Measurements from ENCODE around the gene PCID2. TPM values are rescaled to one million over a fixed set of nuclear protein-coding genes. Genes with fewer than 3 reads are reported as not detected.

PCID2 gene
- total RNA-seq, 1 donor from 2014 or later = 99.6 TPM

GRCh38 chr13:113137691-113138298 lies 70.7 kb downstream of the PCID2 start:
- no peaks in the 10 kb centered on the region for H3K36me3 ChIP-seq
- no peaks in the 10 kb centered on the region for H4K20me1 ChIP-seq (ENCODE audit: low read depth)
- peak; percentile 44 for DNase-seq (ENCODE audit: low spot score)
- H3K79me2 ChIP-seq (ENCODE audit: low read depth) = no peaks in the 10 kb centered on the region
- no peak overlapping the region for H2AFZ ChIP-seq (replicated peaks)
- peak overlapping the region; percentile 46 for H3K4me2 ChIP-seq
- no peak overlapping the region for H3K4me3 ChIP-seq
- H3K9ac ChIP-seq = no peak overlapping the region
- Mint-ChIP-seq H3K27me3 (ENCODE audit: insufficient read depth, low read depth) (no peaks in the 10 kb centered on the region), H3K4me3 (no peak overlapping the region), H3K4me1 (peaks cover 4% of the 10 kb centered on the region), H3K36me3 (no peaks in the 10 kb centered on the region), H3K9me3 (no peaks in the 10 kb centered on the region), H3K27ac (no peak overlapping the region)
- peaks cover 23% of the 10 kb centered on the region for H3K4me1 ChIP-seq
- peaks cover 33% of the 10 kb centered on the region for H3F3A ChIP-seq (ENCODE audit: low read depth)
- H3K9me3 ChIP-seq (ENCODE audit: low read depth) = no peaks in the 10 kb centered on the region
- H3K27me3 ChIP-seq = no peaks in the 10 kb centered on the region
- H3K27ac ChIP-seq = peak overlapping the region; percentile 42
- TF ChIP-seq, protein P1, sequence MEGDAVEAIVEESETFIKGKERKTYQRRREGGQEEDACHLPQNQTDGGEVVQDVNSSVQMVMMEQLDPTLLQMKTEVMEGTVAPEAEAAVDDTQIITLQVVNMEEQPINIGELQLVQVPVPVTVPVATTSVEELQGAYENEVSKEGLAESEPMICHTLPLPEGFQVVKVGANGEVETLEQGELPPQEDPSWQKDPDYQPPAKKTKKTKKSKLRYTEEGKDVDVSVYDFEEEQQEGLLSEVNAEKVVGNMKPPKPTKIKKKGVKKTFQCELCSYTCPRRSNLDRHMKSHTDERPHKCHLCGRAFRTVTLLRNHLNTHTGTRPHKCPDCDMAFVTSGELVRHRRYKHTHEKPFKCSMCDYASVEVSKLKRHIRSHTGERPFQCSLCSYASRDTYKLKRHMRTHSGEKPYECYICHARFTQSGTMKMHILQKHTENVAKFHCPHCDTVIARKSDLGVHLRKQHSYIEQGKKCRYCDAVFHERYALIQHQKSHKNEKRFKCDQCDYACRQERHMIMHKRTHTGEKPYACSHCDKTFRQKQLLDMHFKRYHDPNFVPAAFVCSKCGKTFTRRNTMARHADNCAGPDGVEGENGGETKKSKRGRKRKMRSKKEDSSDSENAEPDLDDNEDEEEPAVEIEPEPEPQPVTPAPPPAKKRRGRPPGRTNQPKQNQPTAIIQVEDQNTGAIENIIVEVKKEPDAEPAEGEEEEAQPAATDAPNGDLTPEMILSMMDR (IDR thresholded peaks at IDR 0.05) = no peak
- TF ChIP-seq EZH2phosphoT487 (IDR thresholded peaks at IDR 0.05) (no peak), EZH2 (IDR thresholded peaks at IDR 0.05) (no peak)

DNA sequence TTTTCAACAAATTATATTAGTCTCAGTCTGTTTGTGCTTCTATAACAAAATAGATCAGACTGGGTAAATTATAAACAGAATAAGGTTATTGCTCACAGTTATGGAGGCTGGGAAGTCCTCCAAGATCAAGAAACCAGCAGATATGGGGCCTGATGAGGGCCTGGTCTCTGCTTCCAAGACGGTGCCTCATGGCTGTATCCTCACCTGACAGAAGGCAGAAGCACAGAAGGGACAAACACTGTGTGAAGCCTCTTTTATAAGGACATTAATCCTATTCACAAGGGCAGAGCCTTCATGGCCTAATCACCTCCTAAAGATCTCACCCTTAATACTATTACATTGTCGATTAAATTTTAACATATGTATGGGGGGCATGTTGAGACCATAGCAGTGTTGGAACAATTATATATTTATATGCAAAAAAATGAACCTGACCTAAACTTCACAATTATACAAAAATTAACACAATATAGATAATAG lies 73.1 kb downstream of the PCID2 start:
- no peaks in the 10 kb centered on the region for H4K20me1 ChIP-seq (ENCODE audit: low read depth)
- no peak overlapping the region for H3K4me3 ChIP-seq
- no peak for DNase-seq (ENCODE audit: low spot score)
- H2AFZ ChIP-seq (replicated peaks) = no peak overlapping the region
- Mint-ChIP-seq H3K27ac (no peak overlapping the region), H3K27me3 (ENCODE audit: insufficient read depth, low read depth) (no peaks in the 10 kb centered on the region), H3K4me1 (peaks cover 4% of the 10 kb centered on the region), H3K36me3 (no peaks in the 10 kb centered on the region), H3K9me3 (no peaks in the 10 kb centered on the region), H3K4me3 (no peak overlapping the region)
- H3K9ac ChIP-seq = no peak overlapping the region
- peaks cover 23% of the 10 kb centered on the region for H3K4me1 ChIP-seq
- H3K27me3 ChIP-seq = no peaks in the 10 kb centered on the region
- H3K4me2 ChIP-seq = peak overlapping the region; percentile 4
- TF ChIP-seq EZH2 (IDR thresholded peaks at IDR 0.05) = no peak
- no peak for TF ChIP-seq EZH2phosphoT487 (IDR thresholded peaks at IDR 0.05)
- TF ChIP-seq, protein P1 (IDR thresholded peaks at IDR 0.05) = no peak
- H3K9me3 ChIP-seq (ENCODE audit: low read depth) = no peaks in the 10 kb centered on the region
- no peak overlapping the region for H3K27ac ChIP-seq
- no peaks in the 10 kb centered on the region for H3K79me2 ChIP-seq (ENCODE audit: low read depth)
- no peaks in the 10 kb centered on the region for H3K36me3 ChIP-seq
- peaks cover 33% of the 10 kb centered on the region for H3F3A ChIP-seq (ENCODE audit: low read depth)

DNA sequence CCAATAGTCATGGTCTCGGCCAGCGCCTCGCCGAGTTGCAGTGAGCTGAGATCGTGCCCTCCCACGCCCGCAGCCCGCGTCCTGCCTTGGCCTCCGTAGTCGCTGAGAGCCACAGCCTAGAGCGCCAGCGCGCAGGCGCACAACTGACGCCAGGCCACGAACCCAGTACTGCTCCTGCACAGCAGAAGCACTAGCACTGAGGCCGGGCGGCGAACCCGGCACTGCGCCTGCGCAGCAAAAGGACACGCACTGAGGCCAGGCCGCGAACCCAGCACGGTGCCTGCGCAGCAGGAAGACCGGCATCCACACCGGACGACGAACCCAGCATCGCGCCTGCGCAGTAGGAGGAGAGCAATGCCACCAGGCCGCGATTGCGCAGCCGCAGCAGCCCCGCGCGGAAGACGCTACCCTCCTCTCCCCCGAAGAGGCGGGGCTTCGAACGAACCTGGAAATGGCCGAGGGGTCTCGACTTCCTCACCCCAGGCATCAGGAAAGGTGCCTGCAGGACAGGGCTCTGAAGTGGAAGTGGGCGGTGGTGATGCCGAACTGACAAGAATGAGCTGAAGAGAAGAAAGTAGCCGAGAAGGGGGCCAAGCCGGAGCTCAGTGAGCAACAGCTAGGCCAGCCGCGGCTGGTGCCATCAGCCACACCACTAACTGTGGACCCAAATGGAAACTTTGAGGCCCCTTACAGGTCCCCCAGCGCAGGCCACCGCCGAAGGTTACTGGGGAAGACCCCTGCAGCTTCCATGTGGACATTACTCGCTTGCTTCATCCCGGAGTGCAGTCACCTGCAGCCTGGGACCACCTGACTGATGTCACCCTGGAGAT lies 78.3 kb downstream of the PCID2 start:
- Histone ChIP-seq H4K20me1 (ENCODE audit: low read depth) (no peaks in the 10 kb centered on the region), H3K4me3 (no peak overlapping the region), H3K79me2 (ENCODE audit: low read depth) (no peaks in the 10 kb centered on the region), H3K9ac (no peak overlapping the region), H2AFZ (replicated peaks) (no peak overlapping the region), H3F3A (ENCODE audit: low read depth) (peaks cover 4% of the 10 kb centered on the region), H3K4me2 (no peak overlapping the region), H3K4me1 (peaks cover 5% of the 10 kb centered on the region), H3K9me3 (ENCODE audit: low read depth) (no peaks in the 10 kb centered on the region), H3K36me3 (no peaks in the 10 kb centered on the region), H3K27ac (no peak overlapping the region), H3K27me3 (no peaks in the 10 kb centered on the region)
- H3K4me3 Mint-ChIP-seq = no peak overlapping the region
- no peak overlapping the region for H3K27ac Mint-ChIP-seq
- no peaks in the 10 kb centered on the region for H3K36me3 Mint-ChIP-seq
- H3K27me3 Mint-ChIP-seq (ENCODE audit: insufficient read depth, low read depth) = peaks cover 10% of the 10 kb centered on the region
- no peaks in the 10 kb centered on the region for H3K9me3 Mint-ChIP-seq
- no peak for TF ChIP-seq EZH2phosphoT487 (IDR thresholded peaks at IDR 0.05)
- TF ChIP-seq EZH2 (IDR thresholded peaks at IDR 0.05) = no peak
- TF ChIP-seq, protein P1 (IDR thresholded peaks at IDR 0.05) = no peak
- no peaks in the 10 kb centered on the region for H3K4me1 Mint-ChIP-seq
- DNase-seq (ENCODE audit: low spot score) = no peak
